Stomach smooth muscle (tissue), 2 donors: ENCODE measurements around the gene DNASE1L2.
A peak's percentile ranks its signal among the peaks of the same experiment; 100 is the strongest.

Source experiments
- H3K27ac ChIP-seq: one replicate; pipeline ENCODE4 v1.7.0; 2013; ENCODE audit warnings: mild to moderate bottlenecking, low read length, inconsistent platforms
- H3K27me3 ChIP-seq, 2 donors: one replicate each; pipeline ENCODE4 v1.7.0; 2013; ENCODE audit warnings: low read length in 2 of 2; ENCODE audit not compliant: insufficient read depth in 2 of 2, control insufficient read depth in 1 of 2
- H3K36me3 ChIP-seq, 2 donors: one replicate each; pipeline ENCODE4 v1.7.0; 2013; ENCODE audit warnings: low read length in 2 of 2; ENCODE audit not compliant: control insufficient read depth in 2 of 2, insufficient read depth in 2 of 2
- H3K4me1 ChIP-seq: one replicate; pipeline ENCODE4 v1.7.0; 2013; ENCODE audit warnings: low read length; ENCODE audit not compliant: control insufficient read depth, insufficient read depth
- H3K4me3 ChIP-seq, 2 donors: one replicate each; pipeline ENCODE4 v1.7.0; 2013; ENCODE audit warnings: low read length in 2 of 2
- H3K9ac ChIP-seq, 2 donors: one replicate each; pipeline ENCODE4 v1.7.0; 2013; ENCODE audit warnings: low read length in 2 of 2, mild to moderate bottlenecking in 1 of 2
- H3K9me3 ChIP-seq, 2 donors: one replicate each; pipeline ENCODE4 v1.7.0; 2013; ENCODE audit warnings: low read length in 2 of 2; ENCODE audit not compliant: control insufficient read depth in 2 of 2
- donor health status: healthy.
- donor health status: Pancreatic carcinoma.

DNASE1L2 gene

GRCh38 chr16:2236337-2237101, at the start of gene DNASE1L2:
DNASE1L2 (plus strand) TSS chr16:2236444; CDS start chr16:2236817, 373 bp downstream.
- peaks cover 22 to 31% of the 10 kb centered on the region in 2 donors for H3K27me3 ChIP-seq
- H3K4me3 ChIP-seq, result peak within 1 kb of the TSS in 1 of 2 donors; percentile 63
- peaks cover 33 to 36% of the 10 kb centered on the region in 2 donors for H3K36me3 ChIP-seq
- no peaks in the 10 kb centered on the region for H3K9me3 ChIP-seq
- peaks cover 21% of the 10 kb centered on the region for H3K4me1 ChIP-seq
- no peak within 1 kb of the TSS for H3K27ac ChIP-seq
- no peak within 1 kb of the TSS for H3K9ac ChIP-seq

GRCh38 chr16:2186505-2186904, 49.7 kb upstream of the DNASE1L2 start:
- no peaks in the 10 kb centered on the region for H3K36me3 ChIP-seq

GRCh38 chr16:2187212-2187611, 49.0 kb upstream of the DNASE1L2 start:
- H3K4me1 ChIP-seq, result no peaks in the 10 kb centered on the region
- H3K36me3 ChIP-seq, result no peaks in the 10 kb centered on the region

More at GRCh38 chr16:2186505-2186904, 49.7 kb upstream of the DNASE1L2 start:
- no peak overlapping the region for H3K4me3 ChIP-seq
- no peaks in the 10 kb centered on the region for H3K9me3 ChIP-seq
- no peaks in the 10 kb centered on the region for H3K4me1 ChIP-seq
- H3K27ac ChIP-seq, result no peak overlapping the region
- no peaks in the 10 kb centered on the region for H3K27me3 ChIP-seq
- no peak overlapping the region for H3K9ac ChIP-seq

GRCh38 chr16:2188395-2188794, 47.8 kb upstream of the DNASE1L2 start:
- Histone ChIP-seq H3K4me1 (no peaks in the 10 kb centered on the region), H3K9ac (no peak overlapping the region), H3K27me3 (peaks cover under 1 to 2% of the 10 kb centered on the region in 2 donors), H3K27ac (no peak overlapping the region), H3K9me3 (no peaks in the 10 kb centered on the region), H3K4me3 (no peak overlapping the region), H3K36me3 (no peaks in the 10 kb centered on the region)

More at GRCh38 chr16:2187212-2187611, 49.0 kb upstream of the DNASE1L2 start:
- Histone ChIP-seq H3K9ac (no peak overlapping the region), H3K9me3 (no peaks in the 10 kb centered on the region), H3K27me3 (no peaks in the 10 kb centered on the region), H3K27ac (no peak overlapping the region), H3K4me3 (no peak overlapping the region)

GRCh38 chr16:2189252-2189893, 46.9 kb upstream of the DNASE1L2 start:
- H3K9ac ChIP-seq, result no peak overlapping the region
- H3K4me3 ChIP-seq, result no peak overlapping the region
- H3K9me3 ChIP-seq, result no peaks in the 10 kb centered on the region
- no peaks in the 10 kb centered on the region for H3K4me1 ChIP-seq
- peaks cover 10 to 11% of the 10 kb centered on the region in 2 donors for H3K27me3 ChIP-seq
- H3K36me3 ChIP-seq, result no peaks in the 10 kb centered on the region
- H3K27ac ChIP-seq, result no peak overlapping the region

- H3K36me3 ChIP-seq, result no peaks in the 10 kb centered on the region
- no peak overlapping the region for H3K9ac ChIP-seq
- H3K4me1 ChIP-seq, result peaks cover 4% of the 10 kb centered on the region
- H3K4me3 ChIP-seq, result no peak overlapping the region
- no peaks in the 10 kb centered on the region for H3K9me3 ChIP-seq
- H3K27me3 ChIP-seq, result peaks cover 18 to 19% of the 10 kb centered on the region in 2 donors
- H3K27ac ChIP-seq, result no peak overlapping the region
Observed at GRCh38 chr16:2190002-2190658, 46.1 kb upstream of the DNASE1L2 start.

- Histone ChIP-seq H3K9ac (no peak overlapping the region), H3K36me3 (no peaks in the 10 kb centered on the region), H3K27ac (no peak overlapping the region), H3K4me1 (peaks cover 11% of the 10 kb centered on the region), H3K27me3 (peaks cover 22 to 26% of the 10 kb centered on the region in 2 donors), H3K9me3 (no peaks in the 10 kb centered on the region), H3K4me3 (no peak overlapping the region)
Observed at GRCh38 chr16:2190659-2191445, 45.4 kb upstream of the DNASE1L2 start.

GRCh38 chr16:2191446-2191706, 44.9 kb upstream of the DNASE1L2 start:
- Histone ChIP-seq H3K4me3 (no peak overlapping the region), H3K4me1 (peaks cover 15% of the 10 kb centered on the region), H3K27me3 (peaks cover 22 to 29% of the 10 kb centered on the region in 2 donors), H3K27ac (no peak overlapping the region), H3K36me3 (no peaks in the 10 kb centered on the region), H3K9me3 (no peaks in the 10 kb centered on the region), H3K9ac (no peak overlapping the region)

- Histone ChIP-seq H3K4me1 (peaks cover 19% of the 10 kb centered on the region), H3K36me3 (no peaks in the 10 kb centered on the region), H3K4me3 (no peak overlapping the region), H3K27me3 (peaks cover 35 to 44% of the 10 kb centered on the region in 2 donors), H3K27ac (no peak overlapping the region), H3K9me3 (no peaks in the 10 kb centered on the region), H3K9ac (no peak overlapping the region)
Observed at GRCh38 chr16:2194166-2194834, 41.9 kb upstream of the DNASE1L2 start.

- Histone ChIP-seq H3K9me3 (no peaks in the 10 kb centered on the region), H3K4me3 (no peak overlapping the region), H3K27ac (no peak overlapping the region), H3K4me1 (peaks cover 19% of the 10 kb centered on the region), H3K36me3 (no peaks in the 10 kb centered on the region), H3K9ac (no peak overlapping the region), H3K27me3 (peaks cover 35 to 44% of the 10 kb centered on the region in 2 donors)
Observed at GRCh38 chr16:2194852-2195321, 41.4 kb upstream of the DNASE1L2 start.
